OCI-LY1 (cell line): ENCODE data around the gene INHA.

Experiments used
- CTCF ChIP-seq: fragments of 200-600 bp; sonication (generic), shearing (Covaris generic); IDR thresholded peaks from 2 replicates; pipeline ENCODE4 v1.5.1; 2017; ENCODE audit warnings: mild to moderate bottlenecking, antibody characterized with exemption, low read length, moderate library complexity, mixed read lengths
- EZH2 ChIP-seq: fragments of 200-600 bp; sonication (generic), shearing (Covaris generic); IDR thresholded peaks from 2 replicates; pipeline ENCODE4 v1.8.0; 2017; ENCODE audit warnings: borderline replicate concordance, mixed run types, mild to moderate bottlenecking, antibody characterized with exemption, low read length, moderate library complexity, mixed read lengths

DNA sequence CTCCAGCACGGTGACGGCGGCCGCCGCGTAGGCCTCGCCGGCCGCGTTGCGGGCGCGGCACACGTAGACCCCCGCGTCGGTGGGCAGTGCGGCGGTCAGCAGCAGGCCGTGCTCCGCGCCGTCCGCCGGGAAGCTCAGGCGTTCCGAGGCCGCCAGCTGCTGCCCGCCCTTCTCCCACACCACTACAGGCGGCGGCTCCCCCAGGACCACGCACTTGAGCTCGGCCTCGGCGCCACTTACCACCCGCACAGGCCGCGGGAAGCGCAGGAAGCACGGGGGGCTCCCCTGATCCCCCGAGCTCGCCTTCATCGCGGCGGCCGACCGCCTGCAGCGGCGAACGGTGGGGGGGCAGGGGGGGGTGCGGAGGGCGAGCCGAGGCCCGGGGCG lies 1.2 kb upstream of the INHA start:
- TF ChIP-seq CTCF, result no peak
- no peak for TF ChIP-seq EZH2
